CD14-positive monocyte (primary cell): ENCODE data around the gene FEM1A. TPM values are rescaled to one million over a fixed set of nuclear protein-coding genes. Genes with fewer than 3 reads are reported as not detected.
"Not testable (repeated sequence)": the region's sequence is repeated elsewhere in the genome, so short reads cannot be mapped to it uniquely, and the experiment has no call there.

Source experiments
- DNase-seq, 3 donors: peaks; one replicate each; pipeline ENCODE4 v3.0.0-alpha.2; 2011 to 2022
- H2AFZ ChIP-seq: 2 replicates; pipeline ENCODE4 v1.6.0; 2012; ENCODE audit warnings: mild to moderate bottlenecking, low read depth, low read length, inconsistent platforms; ENCODE audit not compliant: insufficient read depth, poor library complexity, severe bottlenecking
- H3K27ac ChIP-seq, 2 donors: 1 replicate in 1 of 2; 2 replicates in 1 of 2; pipeline ENCODE4 v1.5.1; 2012 to 2013; ENCODE audit warnings: low read length in 2 of 2, control low read depth in 1 of 2, inconsistent platforms in 1 of 2, low read depth in 1 of 2, mild to moderate bottlenecking in 1 of 2
- H3K27me3 ChIP-seq, 2 donors: one replicate each; pipeline versions ENCODE4 v1.6.0 to v1.6.1; 2011 to 2013; ENCODE audit warnings: low read length in 2 of 2; ENCODE audit not compliant: control insufficient read depth in 2 of 2, insufficient read depth in 2 of 2
- H3K36me3 ChIP-seq, 2 donors: replicated peaks in 1 of 2; 1 replicate in 1 of 2; 2 replicates in 1 of 2; pipeline versions ENCODE4 v1.5.1 to v1.6.1; 2012 to 2013; ENCODE audit warnings: low read length in 2 of 2, control low read depth in 1 of 2, inconsistent platforms in 1 of 2, mild to moderate bottlenecking in 1 of 2; ENCODE audit not compliant: insufficient read depth in 2 of 2, control insufficient read depth in 1 of 2
- H3K4me1 ChIP-seq, 2 donors: 1 replicate in 1 of 2; 2 replicates in 1 of 2; pipeline versions ENCODE4 v1.5.1 to v1.6.1; 2012 to 2013; ENCODE audit warnings: low read length in 2 of 2, control low read depth in 1 of 2, inconsistent platforms in 1 of 2, mild to moderate bottlenecking in 1 of 2, moderate library complexity in 1 of 2; ENCODE audit not compliant: insufficient read depth in 2 of 2, control insufficient read depth in 1 of 2
- H3K4me2 ChIP-seq: replicated peaks from 2 replicates; pipeline ENCODE3; 2012; ENCODE audit warnings: low read length, moderate library complexity, mild to moderate bottlenecking; ENCODE audit not compliant: poor library complexity, severe bottlenecking; ENCODE audit errors: extremely low read depth
- H3K4me3 ChIP-seq, 3 experiments: fragments of 200-600 bp in 1 of 3; sonication (generic) in 1 of 3; replicated peaks in 1 of 3; 1 replicate in 2 of 3; 2 replicates in 1 of 3; pipeline ENCODE4 v1.5.1; 2011 to 2013; ENCODE audit warnings: low read length in 3 of 3, mild to moderate bottlenecking in 3 of 3, control low read depth in 2 of 3, low read depth in 2 of 3, inconsistent platforms in 1 of 3, moderate library complexity in 1 of 3
- H3K79me2 ChIP-seq: 2 replicates; pipeline ENCODE4 v1.6.0; 2012; ENCODE audit warnings: mild to moderate bottlenecking, control low read depth, inconsistent platforms, low read length, moderate library complexity; ENCODE audit not compliant: insufficient read depth
- H3K9ac ChIP-seq: 2 replicates; pipeline ENCODE4 v1.6.0; 2017; ENCODE audit warnings: low read length, mild to moderate bottlenecking; ENCODE audit not compliant: insufficient read depth, poor library complexity, severe bottlenecking
- H3K9me3 ChIP-seq, 2 donors: replicated peaks in 1 of 2; 1 replicate in 1 of 2; 2 replicates in 1 of 2; pipeline versions ENCODE4 v1.5.1 to v1.6.1; 2012 to 2013; ENCODE audit warnings: low read length in 2 of 2, control low read depth in 1 of 2; ENCODE audit not compliant: control insufficient read depth in 1 of 2, insufficient read depth in 1 of 2
- H4K20me1 ChIP-seq: 2 replicates; pipeline ENCODE4 v1.6.0; 2012; ENCODE audit warnings: mild to moderate bottlenecking, low read length, control low read depth, moderate library complexity; ENCODE audit not compliant: insufficient read depth
- H3K27ac Mint-ChIP-seq, 7 donors: one replicate each; pipeline ENCODE4 v1.8.0; 2020; ENCODE audit warnings: mild to moderate bottlenecking in 7 of 7, mixed read lengths in 7 of 7, moderate library complexity in 6 of 7, inconsistent platforms in 2 of 7
- H3K27me3 Mint-ChIP-seq, 3 donors: one replicate each; pipeline ENCODE4 v1.8.0; 2021 to 2022; ENCODE audit warnings: low read depth in 3 of 3, mild to moderate bottlenecking in 3 of 3, mixed read lengths in 3 of 3, moderate library complexity in 3 of 3, inconsistent platforms in 1 of 3
- H3K36me3 Mint-ChIP-seq, 2 donors: one replicate each; pipeline ENCODE4 v1.8.0; 2020; ENCODE audit warnings: mixed read lengths in 2 of 2, inconsistent platforms in 1 of 2, mild to moderate bottlenecking in 1 of 2
- H3K4me1 Mint-ChIP-seq: one replicate; pipeline ENCODE4 v1.8.0; 2020; ENCODE audit warnings: mild to moderate bottlenecking, mixed read lengths
- H3K4me3 Mint-ChIP-seq, 2 donors: one replicate each; pipeline ENCODE4 v1.8.0; 2020; ENCODE audit warnings: mild to moderate bottlenecking in 2 of 2, mixed read lengths in 2 of 2, moderate library complexity in 1 of 2
- H3K9me3 Mint-ChIP-seq, 7 donors: one replicate each; pipeline ENCODE4 v1.8.0; 2020 to 2022; ENCODE audit warnings: mixed read lengths in 7 of 7, mild to moderate bottlenecking in 6 of 7, moderate library complexity in 6 of 7, inconsistent platforms in 2 of 7
- WGBS: methylation state at CpG from one replicate; pipeline ENCODE4 v1.1.5; 2013; ENCODE audit warnings: missing lambda C conversion rate; ENCODE audit not compliant: insufficient coverage; 5-methylcytosine and 5-hydroxymethylcytosine counted together
- intact Hi-C, 2 donors: fragments of 100-400 bp; cut with micrococcal nuclease; formaldehyde crosslinking; loops; one replicate each; pipeline versions ENCODE4 v1.15.0 to v1.15.1; 2023
- polyA plus RNA-seq, 3 donors: library from polyadenylated mRNA; depleted of rRNA in 1 of 3; unstranded in 2 of 3; stranded (reverse) in 1 of 3; fragments of 300-500 nt in 2 of 3; fragments of >200 nt in 1 of 3; fragmentation: Illumina TruSeq in 2 of 3; gene quantifications; 1 replicate in 2 of 3; 2 replicates in 1 of 3; pipeline ENCODE4 v1.2.3, GENCODE V29; 2012 to 2021

FEM1A gene
- polyA plus RNA-seq, 3 donors: 2.1 to 4.2 (median 2.4) TPM

- peak overlapping the region in 1 of 2 donors; percentile 92 for H3K27ac ChIP-seq
- intact Hi-C loops: loop anchor here in 1 of 2 donors (5.0 kb wide), 1 partner anchor 120 kb away; the partner anchor contains the start of gene MYDGF
- H3K36me3 ChIP-seq: peaks cover 31 to 40% of the 10 kb centered on the region in 2 donors
- Mint-ChIP-seq H3K4me1 (peaks cover 21% of the 10 kb centered on the region), H3K36me3 (peaks cover 30 to 48% of the 10 kb centered on the region in 2 donors), H3K27ac (peak overlapping the region in 6 of 7 donors; percentile 54 to 89 (median 73)), H3K4me3 (peak overlapping the region; percentile 71 to 78), H3K27me3 (peaks cover 0 to 11% (median 10%) of the 10 kb centered on the region in 3 donors)
- H3K9ac ChIP-seq: peak overlapping the region; percentile 90
- H3K4me1 ChIP-seq: peaks cover 20 to 27% of the 10 kb centered on the region in 2 donors
- H3K4me2 ChIP-seq: peak overlapping the region; percentile 76
- H3K9me3 Mint-ChIP-seq, H3K27me3 ChIP-seq, H3K9me3 ChIP-seq, DNase-seq: not testable (repeated sequence)
- H3K4me3 ChIP-seq: peak overlapping the region; percentile 79 to 89 (median 79)
- H4K20me1 ChIP-seq: peaks cover 32% of the 10 kb centered on the region
- H2AFZ ChIP-seq: peak overlapping the region; percentile 89
- 14% methylated on average over 75 of the region's 75 CpGs for WGBS
- peaks cover 51% of the 10 kb centered on the region for H3K79me2 ChIP-seq
Measured at GRCh38 chr19:4792019-4792865, 708 bp downstream of the FEM1A start.

GRCh38 chr19:4792866-4793195, 1.3 kb downstream of the FEM1A start:
- H3K36me3 Mint-ChIP-seq: peaks cover 30 to 53% of the 10 kb centered on the region in 2 donors
- 91% methylated on average over 23 of the region's 24 CpGs for WGBS
- not testable (repeated sequence) for H3K9me3 Mint-ChIP-seq, H2AFZ ChIP-seq, H3K27me3 ChIP-seq, H3K9me3 ChIP-seq, H3K9ac ChIP-seq, DNase-seq
- intact Hi-C loops: loop anchor here in 1 of 2 donors (5.0 kb wide), 1 partner anchor 121 kb away; the partner anchor contains the start of gene MYDGF
- Histone ChIP-seq H3K4me3 (peak overlapping the region in 1 of 3 experiments; percentile 89), H3K36me3 (peaks cover 31 to 45% of the 10 kb centered on the region in 2 donors), H3K4me1 (peaks cover 20 to 27% of the 10 kb centered on the region in 2 donors), H4K20me1 (peaks cover 34% of the 10 kb centered on the region), H3K27ac (peak overlapping the region in 1 of 2 donors; percentile 92), H3K4me2 (peak overlapping the region; percentile 76), H3K79me2 (peaks cover 51% of the 10 kb centered on the region)
- peaks cover 0 to 11% (median 10%) of the 10 kb centered on the region in 3 donors for H3K27me3 Mint-ChIP-seq
- peak overlapping the region; percentile 71 to 78 for H3K4me3 Mint-ChIP-seq
- H3K27ac Mint-ChIP-seq: peak overlapping the region in 4 of 7 donors; percentile 52 to 75 (median 64)
- H3K4me1 Mint-ChIP-seq: peaks cover 21% of the 10 kb centered on the region

- Mint-ChIP-seq H3K4me3 (peak overlapping the region in 1 of 2 donors; percentile 7), H3K27ac (peak overlapping the region in 3 of 7 donors; percentile 30 to 68 (median 43)), H3K4me1 (peaks cover 21% of the 10 kb centered on the region), H3K27me3 (peaks cover 0 to 11% (median 10%) of the 10 kb centered on the region in 3 donors), H3K36me3 (peaks cover 30 to 57% of the 10 kb centered on the region in 2 donors)
- intact Hi-C loops: loop anchor here in 1 of 2 donors (5.0 kb wide), 1 partner anchor 121 kb away; the partner anchor contains the start of gene MYDGF
- H3K79me2 ChIP-seq: peaks cover 51% of the 10 kb centered on the region
- H3K4me1 ChIP-seq: peaks cover 20 to 27% of the 10 kb centered on the region in 2 donors
- 94% methylated on average over 14 of the region's 19 CpGs for WGBS
- not testable (repeated sequence) for H3K9ac ChIP-seq, H3K4me3 ChIP-seq, H3K9me3 Mint-ChIP-seq, H3K27me3 ChIP-seq, DNase-seq, H2AFZ ChIP-seq, H3K27ac ChIP-seq, H3K9me3 ChIP-seq, H3K4me2 ChIP-seq
- H3K36me3 ChIP-seq: peaks cover 31 to 45% of the 10 kb centered on the region in 2 donors
- H4K20me1 ChIP-seq: peaks cover 34% of the 10 kb centered on the region
Measured at GRCh38 chr19:4793278-4793677, 1.7 kb downstream of the FEM1A start.
